Measurements from ENCODE around the gene WASL. TPM values are rescaled to one million over a fixed set of nuclear protein-coding genes. Genes with fewer than 3 reads are reported as not detected.

WASL gene
- total RNA-seq, 1 donor from 2014 or later: 42.7 TPM

GRCh38 chr7:123746055-123746454 is 2.7 kb downstream of the WASL start:
- Mint-ChIP-seq H3K36me3 (ENCODE audit: unreplicated experiment) (peaks cover 5% of the 10 kb centered on the region), H3K27ac (ENCODE audit: unreplicated experiment) (peak overlapping the region; percentile 96), H3K4me3 (ENCODE audit: unreplicated experiment) (peak overlapping the region; percentile 87), H3K27me3 (ENCODE audit: unreplicated experiment) (no peaks in the 10 kb centered on the region), H3K9me3 (ENCODE audit: unreplicated experiment) (no peaks in the 10 kb centered on the region), H3K4me1 (ENCODE audit: unreplicated experiment) (peaks cover 46% of the 10 kb centered on the region)
- TF ChIP-seq CTCF (IDR thresholded peaks at IDR 0.05): no peak
- no peak for DNase-seq (ENCODE audit: extremely low spot score, unreplicated experiment)

DNA sequence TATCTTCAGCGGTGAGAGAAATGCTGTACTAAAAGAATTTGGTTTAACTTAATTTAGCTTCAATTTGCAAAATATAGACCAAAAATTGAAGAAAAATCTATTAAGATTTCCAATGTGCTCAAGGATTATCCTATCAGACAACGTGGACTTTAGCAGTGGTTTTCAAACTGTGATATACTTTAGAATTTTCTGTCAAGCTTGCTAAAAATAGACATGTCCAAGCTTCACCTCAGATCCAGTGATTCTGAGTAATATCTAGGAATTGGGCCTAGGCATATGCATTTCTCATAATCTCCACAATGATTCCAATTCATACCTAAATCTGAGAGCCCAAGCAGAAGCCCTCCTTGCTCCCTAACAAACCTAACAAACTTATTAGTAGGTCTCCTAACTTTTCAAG is 3.4 kb downstream of the WASL start:
- no peaks in the 10 kb centered on the region for H3K27me3 Mint-ChIP-seq (ENCODE audit: unreplicated experiment)
- H3K4me3 Mint-ChIP-seq (ENCODE audit: unreplicated experiment): no peak overlapping the region
- peaks cover 44% of the 10 kb centered on the region for H3K4me1 Mint-ChIP-seq (ENCODE audit: unreplicated experiment)

DNA sequence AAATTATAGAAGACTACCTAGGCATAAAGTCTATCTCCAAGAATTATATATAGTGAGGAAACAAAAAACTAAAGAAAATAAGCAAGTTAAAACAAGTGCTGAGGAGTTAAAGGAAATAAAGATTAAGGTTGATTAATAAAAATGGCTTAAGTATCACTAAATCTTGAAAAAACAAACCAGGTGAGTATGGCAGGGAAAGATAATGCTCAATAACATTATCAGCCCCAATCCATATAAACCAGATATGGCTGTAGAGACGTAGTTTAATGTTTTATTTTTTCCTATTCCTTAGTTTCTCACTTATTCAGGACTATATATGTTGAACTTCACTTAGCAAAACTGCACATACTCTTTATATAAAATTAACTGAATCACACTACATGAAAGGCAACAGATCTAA is 4.4 kb downstream of the WASL start:
- no peak for TF ChIP-seq CTCF (IDR thresholded peaks at IDR 0.05)
- Mint-ChIP-seq H3K27me3 (ENCODE audit: unreplicated experiment) (no peaks in the 10 kb centered on the region), H3K4me3 (ENCODE audit: unreplicated experiment) (no peak overlapping the region), H3K36me3 (ENCODE audit: unreplicated experiment) (peaks cover 5% of the 10 kb centered on the region), H3K9me3 (ENCODE audit: unreplicated experiment) (no peaks in the 10 kb centered on the region), H3K27ac (ENCODE audit: unreplicated experiment) (no peak overlapping the region), H3K4me1 (ENCODE audit: unreplicated experiment) (peaks cover 36% of the 10 kb centered on the region)
- DNase-seq (ENCODE audit: extremely low spot score, unreplicated experiment): no peak

More for the DNA sequence above, 3.4 kb downstream of the WASL start:
- no peak for DNase-seq (ENCODE audit: extremely low spot score, unreplicated experiment)
- H3K36me3 Mint-ChIP-seq (ENCODE audit: unreplicated experiment): peaks cover 5% of the 10 kb centered on the region
- H3K9me3 Mint-ChIP-seq (ENCODE audit: unreplicated experiment): no peaks in the 10 kb centered on the region
- H3K27ac Mint-ChIP-seq (ENCODE audit: unreplicated experiment): no peak overlapping the region
- TF ChIP-seq CTCF (IDR thresholded peaks at IDR 0.05): no peak

DNA sequence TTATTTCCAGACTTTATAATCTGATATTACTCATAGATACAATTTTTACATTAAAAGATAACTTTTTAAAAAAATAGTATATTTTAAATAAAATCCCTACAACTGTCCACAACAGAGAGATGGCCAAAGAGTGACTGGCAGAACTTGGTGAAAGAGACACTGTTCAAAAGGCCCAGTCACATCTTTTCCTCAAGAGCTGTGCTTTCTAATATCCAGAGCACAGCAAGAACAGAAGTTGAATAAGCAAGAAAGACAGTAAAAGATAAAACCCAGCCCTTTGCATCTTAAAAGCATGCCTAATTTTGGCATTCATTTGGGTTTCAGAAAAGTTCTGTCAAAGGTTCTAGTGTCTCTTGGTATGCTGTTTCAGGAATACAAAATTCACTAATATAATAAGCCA is 6.9 kb downstream of the WASL start:
- no peak for DNase-seq (ENCODE audit: extremely low spot score, unreplicated experiment)
- TF ChIP-seq CTCF (IDR thresholded peaks at IDR 0.05): no peak
- no peaks in the 10 kb centered on the region for H3K27me3 Mint-ChIP-seq (ENCODE audit: unreplicated experiment)
- peaks cover 5% of the 10 kb centered on the region for H3K36me3 Mint-ChIP-seq (ENCODE audit: unreplicated experiment)
- H3K27ac Mint-ChIP-seq (ENCODE audit: unreplicated experiment): no peak overlapping the region
- no peaks in the 10 kb centered on the region for H3K9me3 Mint-ChIP-seq (ENCODE audit: unreplicated experiment)
- peaks cover 42% of the 10 kb centered on the region for H3K4me1 Mint-ChIP-seq (ENCODE audit: unreplicated experiment)
- no peak overlapping the region for H3K4me3 Mint-ChIP-seq (ENCODE audit: unreplicated experiment)

- H3K27ac Mint-ChIP-seq (ENCODE audit: unreplicated experiment): no peak overlapping the region
- no peak overlapping the region for H3K4me3 Mint-ChIP-seq (ENCODE audit: unreplicated experiment)
- peaks cover 33% of the 10 kb centered on the region for H3K4me1 Mint-ChIP-seq (ENCODE audit: unreplicated experiment)
- no peak for TF ChIP-seq CTCF (IDR thresholded peaks at IDR 0.05)
- no peak for DNase-seq (ENCODE audit: extremely low spot score, unreplicated experiment)
- H3K9me3 Mint-ChIP-seq (ENCODE audit: unreplicated experiment): peaks cover 7% of the 10 kb centered on the region
- no peaks in the 10 kb centered on the region for H3K27me3 Mint-ChIP-seq (ENCODE audit: unreplicated experiment)
- peaks cover 6% of the 10 kb centered on the region for H3K36me3 Mint-ChIP-seq (ENCODE audit: unreplicated experiment)
Observed at GRCh38 chr7:123738808-123739207, 10.0 kb downstream of the WASL start.
